Loucy (cell line): ENCODE results near the gene TM2D1.

ENCODE experiments used
- H2AFZ ChIP-seq: fragments of 200-600 bp; sonication (generic); 2 replicates; pipeline ENCODE4 v1.6.0; 2016; ENCODE audit warnings: antibody characterized with exemption, mild to moderate bottlenecking, low read length, moderate library complexity
- H3F3A ChIP-seq: fragments of 200-600 bp; 2 replicates; pipeline ENCODE4 v1.6.0; 2016; ENCODE audit warnings: antibody characterized with exemption, low read depth, mild to moderate bottlenecking
- H3K27me3 ChIP-seq: fragments of 200-600 bp; sonication (generic); 2 replicates; pipeline ENCODE4 v1.6.1; 2014; ENCODE audit warnings: low read length, mild to moderate bottlenecking; ENCODE audit not compliant: insufficient read depth, poor library complexity, severe bottlenecking
- H3K36me3 ChIP-seq: fragments of 200-600 bp; sonication (generic); 2 replicates; pipeline ENCODE4 v1.6.1; 2016; ENCODE audit warnings: low read length; ENCODE audit not compliant: insufficient read depth
- H3K4me1 ChIP-seq: fragments of 200-600 bp; sonication (generic); 2 replicates; pipeline ENCODE4 v1.5.1; 2014; ENCODE audit warnings: low read length, mild to moderate bottlenecking; ENCODE audit not compliant: insufficient read depth, poor library complexity, severe bottlenecking
- H3K4me2 ChIP-seq: fragments of 200-600 bp; sonication (generic); 2 replicates; pipeline ENCODE4 v1.6.0; 2014; ENCODE audit warnings: antibody characterized with exemption, low read length, low read depth, mild to moderate bottlenecking; ENCODE audit not compliant: poor library complexity, severe bottlenecking
- H3K4me3 ChIP-seq: fragments of 200-600 bp; sonication (generic); 2 replicates; pipeline ENCODE4 v1.5.1; 2014; ENCODE audit warnings: low read length, mild to moderate bottlenecking, mixed read lengths; ENCODE audit not compliant: poor library complexity, severe bottlenecking
- H3K79me2 ChIP-seq: fragments of 200-600 bp; sonication (generic); 2 replicates; pipeline ENCODE4 v1.6.1; 2014; ENCODE audit warnings: low read length; ENCODE audit not compliant: insufficient read depth
- H3K9ac ChIP-seq: fragments of 200-600 bp; sonication (generic); 2 replicates; pipeline ENCODE4 v1.6.0; 2014; ENCODE audit warnings: mild to moderate bottlenecking, low read depth, low read length, moderate library complexity; ENCODE audit not compliant: poor library complexity, severe bottlenecking
- H3K9me2 ChIP-seq: fragments of 200-600 bp; sonication (generic); replicated peaks from 2 replicates; pipeline ENCODE4 v1.6.1; 2016; ENCODE audit warnings: low read depth, low read length, mixed read lengths
- H3K9me3 ChIP-seq: fragments of 200-600 bp; sonication (generic); 2 replicates; pipeline ENCODE4 v1.6.1; 2014; ENCODE audit warnings: mild to moderate bottlenecking, antibody characterized with exemption, low read length, low read depth; ENCODE audit not compliant: insufficient read depth
- H4K20me1 ChIP-seq: fragments of 200-600 bp; sonication (generic); 2 replicates; pipeline ENCODE4 v1.6.0; 2014; ENCODE audit warnings: antibody characterized with exemption, low read length, mild to moderate bottlenecking; ENCODE audit not compliant: insufficient read depth, poor library complexity, severe bottlenecking
- CTCF ChIP-seq: fragments of 200-600 bp; sonication (generic); conservative IDR thresholded peaks from 2 replicates; pipeline ENCODE4 v1.5.1; 2014; ENCODE audit warnings: mild to moderate bottlenecking, antibody characterized with exemption, low read length
- EZH2phosphoT487 ChIP-seq: fragments of 200-600 bp; IDR thresholded peaks from 2 replicates; pipeline ENCODE4 v1.6.1; 2018; ENCODE audit warnings: antibody characterized with exemption, mild to moderate bottlenecking, moderate library complexity, borderline replicate concordance

Gene TM2D1

GRCh38 chr1:61674221-61674620 lies 50.7 kb downstream of the TM2D1 start:
- Histone ChIP-seq H3K9ac (no peak overlapping the region), H3K4me2 (no peak overlapping the region), H3K79me2 (no peaks in the 10 kb centered on the region), H3K9me2 (no peaks in the 10 kb centered on the region), H4K20me1 (no peaks in the 10 kb centered on the region), H3K36me3 (no peaks in the 10 kb centered on the region), H3K9me3 (no peaks in the 10 kb centered on the region), H2AFZ (no peak overlapping the region), H3F3A (no peaks in the 10 kb centered on the region), H3K4me3 (no peak overlapping the region), H3K27me3 (no peaks in the 10 kb centered on the region), H3K4me1 (no peaks in the 10 kb centered on the region)
- no peak for TF ChIP-seq EZH2phosphoT487
- TF ChIP-seq CTCF: no peak

GRCh38 chr1:61672376-61672775 lies 52.6 kb downstream of the TM2D1 start:
- no peak overlapping the region for H2AFZ ChIP-seq
- H3K79me2 ChIP-seq: no peaks in the 10 kb centered on the region
- H3K9ac ChIP-seq: no peak overlapping the region
- no peaks in the 10 kb centered on the region for H3K9me3 ChIP-seq
- H3K4me1 ChIP-seq: peaks cover 4% of the 10 kb centered on the region
- no peaks in the 10 kb centered on the region for H3K36me3 ChIP-seq
- H3K4me3 ChIP-seq: no peak overlapping the region
- H4K20me1 ChIP-seq: no peaks in the 10 kb centered on the region
- H3F3A ChIP-seq: no peaks in the 10 kb centered on the region
- no peaks in the 10 kb centered on the region for H3K9me2 ChIP-seq
- TF ChIP-seq CTCF (no peak), EZH2phosphoT487 (no peak)
- H3K27me3 ChIP-seq: no peaks in the 10 kb centered on the region
- no peak overlapping the region for H3K4me2 ChIP-seq

GRCh38 chr1:61670445-61670844 lies 54.5 kb downstream of the TM2D1 start:
- no peaks in the 10 kb centered on the region for H3F3A ChIP-seq
- no peaks in the 10 kb centered on the region for H3K9me3 ChIP-seq

More at GRCh38 chr1:61670445-61670844, 54.5 kb downstream of the TM2D1 start:
- Histone ChIP-seq H4K20me1 (no peaks in the 10 kb centered on the region), H3K4me2 (no peak overlapping the region), H2AFZ (no peak overlapping the region), H3K79me2 (no peaks in the 10 kb centered on the region), H3K9ac (no peak overlapping the region), H3K4me1 (peaks cover 4% of the 10 kb centered on the region), H3K4me3 (no peak overlapping the region), H3K27me3 (no peaks in the 10 kb centered on the region), H3K9me2 (no peaks in the 10 kb centered on the region), H3K36me3 (no peaks in the 10 kb centered on the region)
- no peak for TF ChIP-seq EZH2phosphoT487
- no peak for TF ChIP-seq CTCF
